ENCODE results near the gene ANXA3. TPM values are rescaled to one million over a fixed set of nuclear protein-coding genes. Genes with fewer than 3 reads are reported as not detected.

ANXA3 gene
- total and polyA plus RNA-seq, 2 donors (not counting 3 experiments of a cell fraction or from before 2014, with no cell fraction given), result 52.9 to 78.4 TPM

- no peaks in the 10 kb centered on the region for H3K9me3 ChIP-seq (replicated peaks; ENCODE audit: control insufficient read depth, insufficient read depth, low read length)
- no peak overlapping the region for H3K27ac ChIP-seq (ENCODE audit: insufficient read depth, low read depth, low read length)
- no peaks in the 10 kb centered on the region for H3K27me3 ChIP-seq (ENCODE audit: control insufficient read depth in 2 of 2, insufficient read depth in 2 of 2, low read length in 2 of 2)
- no peak for TF ChIP-seq JUN (IDR thresholded peaks at IDR 0.05; ENCODE audit: borderline replicate concordance, insufficient read depth, insufficient read length, low read depth)
- TF ChIP-seq, protein P1, sequence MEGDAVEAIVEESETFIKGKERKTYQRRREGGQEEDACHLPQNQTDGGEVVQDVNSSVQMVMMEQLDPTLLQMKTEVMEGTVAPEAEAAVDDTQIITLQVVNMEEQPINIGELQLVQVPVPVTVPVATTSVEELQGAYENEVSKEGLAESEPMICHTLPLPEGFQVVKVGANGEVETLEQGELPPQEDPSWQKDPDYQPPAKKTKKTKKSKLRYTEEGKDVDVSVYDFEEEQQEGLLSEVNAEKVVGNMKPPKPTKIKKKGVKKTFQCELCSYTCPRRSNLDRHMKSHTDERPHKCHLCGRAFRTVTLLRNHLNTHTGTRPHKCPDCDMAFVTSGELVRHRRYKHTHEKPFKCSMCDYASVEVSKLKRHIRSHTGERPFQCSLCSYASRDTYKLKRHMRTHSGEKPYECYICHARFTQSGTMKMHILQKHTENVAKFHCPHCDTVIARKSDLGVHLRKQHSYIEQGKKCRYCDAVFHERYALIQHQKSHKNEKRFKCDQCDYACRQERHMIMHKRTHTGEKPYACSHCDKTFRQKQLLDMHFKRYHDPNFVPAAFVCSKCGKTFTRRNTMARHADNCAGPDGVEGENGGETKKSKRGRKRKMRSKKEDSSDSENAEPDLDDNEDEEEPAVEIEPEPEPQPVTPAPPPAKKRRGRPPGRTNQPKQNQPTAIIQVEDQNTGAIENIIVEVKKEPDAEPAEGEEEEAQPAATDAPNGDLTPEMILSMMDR (IDR thresholded peaks at IDR 0.05; ENCODE audit: extremely low read depth in 1 of 2, insufficient read depth in 1 of 2, low read depth in 1 of 2, low read length in 2 of 2), result no peak
- no peak for TF ChIP-seq EZH2 (IDR thresholded peaks at IDR 0.05; ENCODE audit: borderline replicate concordance, low read depth, low read length, severe bottlenecking)
- no peak for TF ChIP-seq MYC (IDR thresholded peaks at IDR 0.05; ENCODE audit: low read depth, low read length)
- H2AFZ ChIP-seq (ENCODE audit: low read depth, low read length), result no peak overlapping the region
- peaks cover 67% of the 10 kb centered on the region for H3K4me1 ChIP-seq (ENCODE audit: control insufficient read depth, extremely low read depth, insufficient read depth, low read length)
- no peak overlapping the region for H3K9ac ChIP-seq (replicated peaks; ENCODE audit: extremely low read depth, insufficient read depth, low read length)
- BruUV-seq (replicated peaks), result no TSS peak
- H3K9me1 ChIP-seq (replicated peaks; ENCODE audit: control insufficient read depth, extremely low read depth, insufficient read depth, low read length), result no peaks in the 10 kb centered on the region
- no peaks in the 10 kb centered on the region for H4K20me1 ChIP-seq (replicated peaks; ENCODE audit: control insufficient read depth, extremely low read depth, insufficient read depth, low read length)
- intact Hi-C loops (cut with micrococcal nuclease), result no loop called here
- H3K36me3 ChIP-seq (ENCODE audit: control insufficient read depth in 2 of 2, extremely low read depth in 1 of 2, insufficient read depth in 2 of 2, low read length in 2 of 2), result no peaks in the 10 kb centered on the region
- DNase-seq (ENCODE audit: low read depth, low spot score), result no peak
- POLR2A ChIA-PET, result no interaction called here
- CTCF ChIA-PET, result no interaction called here
- H3K4me3 ChIP-seq (replicated peaks in 1 of 3; ENCODE audit: insufficient read depth in 1 of 3, low read depth in 1 of 3, low read length in 3 of 3), result no peak overlapping the region
- FAIRE-seq, result no peak
- dilution Hi-C loops (cut with MboI; ENCODE audit: extremely low pct_ligation_motif_present, low sequenced_read_pairs), result no loop called here
- no peaks in the 10 kb centered on the region for H3K79me2 ChIP-seq (ENCODE audit: control insufficient read depth, insufficient read depth, low read length)
- H3K4me2 ChIP-seq (ENCODE audit: insufficient read depth, low read length), result no peak overlapping the region
Observed at GRCh38 chr4:78556665-78557064, 5.1 kb downstream of the ANXA3 start.

DNA sequence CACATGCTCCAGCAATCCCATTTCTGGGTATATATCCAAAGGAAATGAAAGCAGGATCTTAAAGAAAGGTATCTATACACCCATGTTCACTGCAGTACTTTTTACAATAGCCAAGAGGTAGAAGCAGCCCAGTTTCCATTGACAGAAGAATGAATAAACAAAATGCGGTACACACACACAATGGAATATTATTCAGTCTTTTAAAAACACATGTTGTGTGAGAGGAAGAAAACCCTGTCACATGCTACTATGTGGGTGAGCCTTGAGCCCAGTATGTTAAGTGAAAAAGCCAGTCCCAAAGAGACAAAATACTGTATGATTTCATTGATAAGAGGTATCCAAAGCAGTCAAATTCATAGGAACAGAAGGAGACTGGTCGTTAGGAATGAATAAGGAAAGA is 6.3 kb downstream of the ANXA3 start:
- Histone ChIP-seq H3K36me3 (ENCODE audit: control insufficient read depth in 2 of 2, extremely low read depth in 1 of 2, insufficient read depth in 2 of 2, low read length in 2 of 2) (no peaks in the 10 kb centered on the region), H3K79me2 (ENCODE audit: control insufficient read depth, insufficient read depth, low read length) (no peaks in the 10 kb centered on the region), H3K9ac (replicated peaks; ENCODE audit: extremely low read depth, insufficient read depth, low read length) (no peak overlapping the region), H3K4me1 (ENCODE audit: control insufficient read depth, extremely low read depth, insufficient read depth, low read length) (peaks cover 63% of the 10 kb centered on the region), H3K9me3 (replicated peaks; ENCODE audit: control insufficient read depth, insufficient read depth, low read length) (no peaks in the 10 kb centered on the region), H3K27ac (ENCODE audit: insufficient read depth, low read depth, low read length) (peak overlapping the region; percentile 35), H4K20me1 (replicated peaks; ENCODE audit: control insufficient read depth, extremely low read depth, insufficient read depth, low read length) (no peaks in the 10 kb centered on the region), H3K4me2 (ENCODE audit: insufficient read depth, low read length) (peak overlapping the region; percentile 14), H2AFZ (ENCODE audit: low read depth, low read length) (peak overlapping the region; percentile 52), H3K9me1 (replicated peaks; ENCODE audit: control insufficient read depth, extremely low read depth, insufficient read depth, low read length) (no peaks in the 10 kb centered on the region), H3K27me3 (ENCODE audit: control insufficient read depth in 2 of 2, insufficient read depth in 2 of 2, low read length in 2 of 2) (no peaks in the 10 kb centered on the region), H3K4me3 (replicated peaks in 1 of 3; ENCODE audit: insufficient read depth in 1 of 3, low read depth in 1 of 3, low read length in 3 of 3) (no peak overlapping the region)
- POLR2A ChIA-PET, result no interaction called here
- TF ChIP-seq FOS (IDR thresholded peaks at IDR 0.05; ENCODE audit: borderline replicate concordance, insufficient read depth, low read length) (no peak), EZH2 (IDR thresholded peaks at IDR 0.05; ENCODE audit: borderline replicate concordance, low read depth, low read length, severe bottlenecking) (no peak), POLR2A (IDR thresholded peaks at IDR 0.05; ENCODE audit: low read depth, low read length) (no peak), GATA2 (IDR thresholded peaks at IDR 0.05; ENCODE audit: insufficient read depth, insufficient read length, low read depth, low read length) (no peak), POLR2AphosphoS5 (IDR thresholded peaks at IDR 0.05; ENCODE audit: insufficient read depth, low read depth, low read length) (no peak), MYC (IDR thresholded peaks at IDR 0.05; ENCODE audit: low read depth, low read length) (no peak), JUN (IDR thresholded peaks at IDR 0.05; ENCODE audit: borderline replicate concordance, insufficient read depth, insufficient read length, low read depth) (no peak)
- TF ChIP-seq, protein P2, sequence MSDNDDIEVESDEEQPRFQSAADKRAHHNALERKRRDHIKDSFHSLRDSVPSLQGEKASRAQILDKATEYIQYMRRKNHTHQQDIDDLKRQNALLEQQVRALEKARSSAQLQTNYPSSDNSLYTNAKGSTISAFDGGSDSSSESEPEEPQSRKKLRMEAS (IDR thresholded peaks at IDR 0.05; ENCODE audit: insufficient read depth, insufficient read length), result no peak
- TF ChIP-seq, protein P1 (IDR thresholded peaks at IDR 0.05; ENCODE audit: extremely low read depth in 1 of 2, insufficient read depth in 1 of 2, low read depth in 1 of 2, low read length in 2 of 2), result no peak
- FAIRE-seq, result no peak
- peak; percentile 33 for DNase-seq (ENCODE audit: low read depth, low spot score)
- intact Hi-C loops (cut with micrococcal nuclease), result no loop called here
- no TSS peak for BruUV-seq (replicated peaks)
- CTCF ChIA-PET, result no interaction called here
- dilution Hi-C loops (cut with MboI; ENCODE audit: extremely low pct_ligation_motif_present, low sequenced_read_pairs), result no loop called here
